Measurements from ENCODE around the gene PRKN.

- TF ChIP-seq CTCF (IDR thresholded peaks at IDR 0.05; ENCODE audit: low read depth, low read length) (no peak), EZH2phosphoT487 (IDR thresholded peaks at IDR 0.05; ENCODE audit: low read depth) (no peak)
These were observed 1350.5 kb downstream of the PRKN start for GRCh38 chr6:161377116-161377515.

All from OCI-LY3 (cell line).